SJSA1 (cell line): ENCODE results near the gene WDR18. TPM values are rescaled to one million over a fixed set of nuclear protein-coding genes. Genes with fewer than 3 reads are reported as not detected.
A peak's percentile ranks its signal among the peaks of the same experiment; 100 is the strongest.

Experiments
- DNase-seq, 2 experiments: peaks; one replicate each; pipeline ENCODE4 v3.0.0-alpha.2; 2015 to 2020; ENCODE audit warnings: low spot score in 2 of 2, low read depth in 1 of 2
- H3K27ac ChIP-seq: fragments of 250-450 bp; sonication (Bioruptor Pico); 2 replicates; pipeline ENCODE4 v1.5.1; 2020; ENCODE audit warnings: mild to moderate bottlenecking, moderate library complexity
- H3K27me3 ChIP-seq: fragments of 250-450 bp; sonication (Bioruptor Pico); replicated peaks from 2 replicates; pipeline ENCODE4 v1.5.1; 2020; ENCODE audit warnings: mild to moderate bottlenecking, moderate library complexity
- H3K36me3 ChIP-seq: fragments of 250-450 bp; sonication (Bioruptor Pico); 2 replicates; pipeline ENCODE4 v1.5.1; 2020; ENCODE audit warnings: mild to moderate bottlenecking
- H3K4me1 ChIP-seq: fragments of 250-450 bp; sonication (Bioruptor Pico); replicated peaks from 2 replicates; pipeline ENCODE4 v1.6.1; 2021; ENCODE audit warnings: mild to moderate bottlenecking
- H3K4me3 ChIP-seq: fragments of 250-450 bp; sonication (Bioruptor Pico); 2 replicates; pipeline ENCODE4 v1.5.1; 2020; ENCODE audit warnings: mild to moderate bottlenecking
- H3K9me3 ChIP-seq: fragments of 250-450 bp; sonication (Bioruptor Pico); replicated peaks from 2 replicates; pipeline ENCODE4 v1.5.1; 2020; ENCODE audit warnings: mild to moderate bottlenecking
- total RNA-seq: library from RNA; depleted of rRNA; stranded (reverse); fragments of >200 nt; shearing (Covaris generic); gene quantifications from 2 replicates; pipeline ENCODE4 v1.2.3, GENCODE V29; 2014

Gene WDR18
- total RNA-seq, 1 experiment from 2014 or later = 60.5 TPM

GRCh38 chr19:995051-995827, 11.1 kb downstream of the WDR18 start:
- Histone ChIP-seq H3K4me1 (peaks cover 11% of the 10 kb centered on the region), H3K4me3 (no peak overlapping the region), H3K27ac (no peak overlapping the region), H3K27me3 (peaks cover 48% of the 10 kb centered on the region), H3K9me3 (peaks cover 3% of the 10 kb centered on the region; the same call in 1 of the 2 replicates), H3K36me3 (peaks cover 34% of the 10 kb centered on the region)
- DNase-seq = no peak

- Histone ChIP-seq H3K4me1 (peaks cover 19% of the 10 kb centered on the region), H3K4me3 (no peak overlapping the region), H3K36me3 (peaks cover 24% of the 10 kb centered on the region), H3K27ac (no peak overlapping the region), H3K27me3 (peaks cover 57% of the 10 kb centered on the region), H3K9me3 (peaks cover 3% of the 10 kb centered on the region; the same call in 1 of the 2 replicates)
- DNase-seq = no peak
These were observed 12.1 kb downstream of the WDR18 start for GRCh38 chr19:996051-996838.

GRCh38 chr19:998064-998463, 13.9 kb downstream of the WDR18 start:
- Histone ChIP-seq H3K4me3 (no peak overlapping the region), H3K9me3 (peaks cover 3% of the 10 kb centered on the region; the same call in 1 of the 2 replicates), H3K27ac (no peak overlapping the region), H3K27me3 (peaks cover 72% of the 10 kb centered on the region), H3K36me3 (peaks cover 11% of the 10 kb centered on the region), H3K4me1 (peaks cover 24% of the 10 kb centered on the region)
- no peak for DNase-seq

- Histone ChIP-seq H3K4me3 (no peak overlapping the region), H3K9me3 (peaks cover 3% of the 10 kb centered on the region; the same call in 1 of the 2 replicates), H3K27ac (no peak overlapping the region), H3K36me3 (peaks cover 4% of the 10 kb centered on the region), H3K27me3 (peaks cover 85% of the 10 kb centered on the region), H3K4me1 (peaks cover 24% of the 10 kb centered on the region)
- no peak for DNase-seq
These were observed 15.2 kb downstream of the WDR18 start for GRCh38 chr19:999379-999719.

- H3K4me3 ChIP-seq = no peak within 1 kb of the TSS
- H3K4me1 ChIP-seq = peaks cover 24% of the 10 kb centered on the region
- H3K36me3 ChIP-seq = no peaks in the 10 kb centered on the region; the same call in 1 of the 2 replicates
- H3K27me3 ChIP-seq = peaks cover 87% of the 10 kb centered on the region
- peak in 1 of 2 experiments; percentile 66 for DNase-seq
- H3K27ac ChIP-seq = no peak within 1 kb of the TSS
- H3K9me3 ChIP-seq = peaks cover 3% of the 10 kb centered on the region; the same call in 1 of the 2 replicates
These were observed 15.9 kb downstream of the WDR18 start, which contains the start of gene GRIN3B for GRCh38 chr19:1000095-1000494. Gene GRIN3B (plus strand): TSS chr19:1000419. CDS start chr19:1000438, 19 bp downstream.

- Histone ChIP-seq H3K27me3 (peaks cover 83% of the 10 kb centered on the region), H3K36me3 (no peaks in the 10 kb centered on the region; the same call in 1 of the 2 replicates), H3K27ac (no peak overlapping the region), H3K4me1 (peaks cover 24% of the 10 kb centered on the region), H3K9me3 (peaks cover 3% of the 10 kb centered on the region; the same call in 1 of the 2 replicates), H3K4me3 (no peak overlapping the region)
- no peak for DNase-seq
These were observed 16.7 kb downstream of the WDR18 start for GRCh38 chr19:1000591-1001537.

- Histone ChIP-seq H3K9me3 (peaks cover under 1% of the 10 kb centered on the region; the same call in 1 of the 2 replicates), H3K4me3 (no peak overlapping the region), H3K27me3 (peaks cover 75% of the 10 kb centered on the region), H3K27ac (no peak overlapping the region), H3K4me1 (peaks cover 17% of the 10 kb centered on the region), H3K36me3 (no peaks in the 10 kb centered on the region)
- peak in 1 of 2 experiments; percentile 57 for DNase-seq
These were observed 17.5 kb downstream of the WDR18 start for GRCh38 chr19:1001538-1002166.

GRCh38 chr19:1002600-1002999, 18.5 kb downstream of the WDR18 start:
- peaks cover 17% of the 10 kb centered on the region for H3K4me1 ChIP-seq
- H3K4me3 ChIP-seq = no peak overlapping the region
- DNase-seq = no peak
- H3K27me3 ChIP-seq = peaks cover 66% of the 10 kb centered on the region
- no peaks in the 10 kb centered on the region for H3K36me3 ChIP-seq
- no peaks in the 10 kb centered on the region for H3K9me3 ChIP-seq
- H3K27ac ChIP-seq = no peak overlapping the region

- no peaks in the 10 kb centered on the region for H3K36me3 ChIP-seq
- H3K4me1 ChIP-seq = peaks cover 17% of the 10 kb centered on the region
- no peak overlapping the region for H3K27ac ChIP-seq
- no peaks in the 10 kb centered on the region for H3K9me3 ChIP-seq
- no peak overlapping the region for H3K4me3 ChIP-seq
- H3K27me3 ChIP-seq = peaks cover 59% of the 10 kb centered on the region
- DNase-seq = no peak
These were observed 19.1 kb downstream of the WDR18 start for GRCh38 chr19:1003283-1003682.

GRCh38 chr19:1004204-1004802, 20.2 kb downstream of the WDR18 start:
- Histone ChIP-seq H3K4me1 (peaks cover 17% of the 10 kb centered on the region), H3K27ac (no peak overlapping the region), H3K4me3 (no peak overlapping the region), H3K36me3 (peaks cover 10% of the 10 kb centered on the region; the same call in 1 of the 2 replicates), H3K9me3 (no peaks in the 10 kb centered on the region), H3K27me3 (peaks cover 49% of the 10 kb centered on the region)
- DNase-seq = no peak

- Histone ChIP-seq H3K4me1 (peaks cover 15% of the 10 kb centered on the region), H3K36me3 (peaks cover 17% of the 10 kb centered on the region), H3K4me3 (no peak overlapping the region), H3K27me3 (peaks cover 41% of the 10 kb centered on the region), H3K9me3 (no peaks in the 10 kb centered on the region), H3K27ac (no peak overlapping the region)
- DNase-seq = no peak
These were observed 20.9 kb downstream of the WDR18 start for GRCh38 chr19:1004803-1005664.
